Common myeloid progenitor, CD34-positive (primary cell): ENCODE measurements around the gene CD79B.

ENCODE experiments used
- CTCF ChIA-PET: fragments of 350-600 bp; sonication (Branson Sonifier 250); formaldehyde crosslinking; loops from one replicate; lab custom pipeline; 2021; ENCODE audit warnings: antibody characterized with exemption; lab: Charles Lee
- POLR2A ChIA-PET: fragments of 350-600 bp; sonication (Branson Sonifier 250); formaldehyde crosslinking; loops from one replicate; lab custom pipeline; 2021; ENCODE audit warnings: antibody characterized with exemption; lab: Charles Lee
- DNase-seq, 3 donors: peaks; one replicate each; pipeline versions ENCODE4 v3.0.0 to v3.0.0-alpha.2; 2013
- H3K27ac ChIP-seq, 2 experiments: 1 replicate in 1 of 2; 2 replicates in 1 of 2; pipeline ENCODE4 v1.7.0; 2013; ENCODE audit warnings: inconsistent platforms in 2 of 2, low read length in 2 of 2, mild to moderate bottlenecking in 2 of 2, low read depth in 1 of 2, moderate library complexity in 1 of 2; ENCODE audit not compliant: severe bottlenecking in 2 of 2, insufficient read depth in 1 of 2, poor library complexity in 1 of 2
- H3K27me3 ChIP-seq, 5 experiments: replicated peaks in 2 of 5; 1 replicate in 3 of 5; 2 replicates in 2 of 5; pipeline versions ENCODE4 v1.6.1 to v1.7.0; 2013; ENCODE audit warnings: low read length in 4 of 5, mild to moderate bottlenecking in 2 of 5, moderate library complexity in 2 of 5, inconsistent platforms in 1 of 5; ENCODE audit not compliant: insufficient read depth in 5 of 5, control insufficient read depth in 4 of 5
- H3K36me3 ChIP-seq, 4 experiments: 1 replicate in 2 of 4; 2 replicates in 2 of 4; pipeline versions ENCODE4 v1.6.1 to v1.7.0; 2013; ENCODE audit warnings: low read length in 3 of 4, control low read depth in 1 of 4, mild to moderate bottlenecking in 1 of 4; ENCODE audit not compliant: control insufficient read depth in 4 of 4, insufficient read depth in 4 of 4
- H3K4me1 ChIP-seq, 4 experiments: 1 replicate in 3 of 4; 2 replicates in 1 of 4; pipeline versions ENCODE4 v1.6.1 to v1.7.1; 2013; ENCODE audit warnings: low read length in 3 of 4, mild to moderate bottlenecking in 3 of 4, control low read depth in 1 of 4, inconsistent platforms in 1 of 4, moderate library complexity in 1 of 4; ENCODE audit not compliant: control insufficient read depth in 4 of 4, insufficient read depth in 4 of 4; ENCODE audit errors: control extremely low read depth in 1 of 4
- H3K4me3 ChIP-seq, 7 experiments: 1 replicate in 4 of 7; 2 replicates in 3 of 7; pipeline versions ENCODE4 v1.5.1 to v1.7.0; 2013; ENCODE audit warnings: mild to moderate bottlenecking in 7 of 7, low read length in 6 of 7, moderate library complexity in 6 of 7, inconsistent platforms in 2 of 7, low read depth in 2 of 7, control low read depth in 1 of 7; ENCODE audit not compliant: insufficient read depth in 4 of 7, control insufficient read depth in 1 of 7; ENCODE audit errors: extremely low read depth in 1 of 7
- H3K9me3 ChIP-seq, 5 experiments: 1 replicate in 4 of 5; 2 replicates in 1 of 5; pipeline versions ENCODE4 v1.6.1 to v1.7.1; 2013; ENCODE audit warnings: low read length in 4 of 5, mild to moderate bottlenecking in 2 of 5, inconsistent platforms in 1 of 5, low read depth in 1 of 5, moderate library complexity in 1 of 5; ENCODE audit not compliant: control insufficient read depth in 4 of 5, insufficient read depth in 2 of 5; ENCODE audit errors: control extremely low read depth in 1 of 5
- WGBS: methylation state at CpG from one replicate; pipeline ENCODE4 v1.1.5; 2013; ENCODE audit not compliant: insufficient coverage; 5-methylcytosine and 5-hydroxymethylcytosine counted together

Gene CD79B

GRCh38 chr17:63947711-63948330 lies 15.7 kb upstream of the CD79B start:
- 66% methylated on average over 18 of the region's 18 CpGs for WGBS
- Histone ChIP-seq H3K27me3 (no peaks in the 10 kb centered on the region), H3K27ac (no peak overlapping the region), H3K36me3 (no peaks in the 10 kb centered on the region), H3K9me3 (no peaks in the 10 kb centered on the region), H3K4me3 (no peak overlapping the region), H3K4me1 (peaks cover 0 to 42% (median 27%) of the 10 kb centered on the region in 4 experiments)
- POLR2A ChIA-PET: no interaction called here
- CTCF ChIA-PET: interaction anchor here (1.4 to 3.1 kb wide), 14 partner anchors 9 to 81 kb away, joined by 3 to 37 read pairs (median 14); partner anchors contain the start of genes CD79B and GH1
- peak in 2 of 3 donors; percentile 39 to 45 for DNase-seq

GRCh38 chr17:63946440-63947363 lies 14.6 kb upstream of the CD79B start:
- peaks cover 0 to 37% (median 23%) of the 10 kb centered on the region in 4 experiments for H3K4me1 ChIP-seq
- no peaks in the 10 kb centered on the region for H3K36me3 ChIP-seq
- WGBS: 34% methylated on average over 12 of the region's 20 CpGs
- ChIA-PET POLR2A (interaction anchor here (0.6 to 1.5 kb wide), 4 partner anchors 30 to 199 kb away, joined by 3 to 4 read pairs (median 3); no protein-coding TSS in a partner anchor), CTCF (interaction anchor here (0.8 to 3.1 kb wide), 27 partner anchors 8 to 175 kb away, joined by 3 to 37 read pairs (median 8); partner anchors contain the start of genes CD79B and GH1)
- no peaks in the 10 kb centered on the region for H3K9me3 ChIP-seq
- peak; percentile 44 to 68 (median 63) for DNase-seq
- no peaks in the 10 kb centered on the region for H3K27me3 ChIP-seq
- peak overlapping the region in 2 of 7 experiments; percentile 6 to 53 for H3K4me3 ChIP-seq
- no peak overlapping the region for H3K27ac ChIP-seq

- peak overlapping the region in 1 of 7 experiments; percentile 6 for H3K4me3 ChIP-seq
- no peaks in the 10 kb centered on the region for H3K9me3 ChIP-seq
- ChIA-PET POLR2A (interaction anchor here (0.6 to 1.5 kb wide), 4 partner anchors 30 to 200 kb away, joined by 3 to 4 read pairs (median 3); no protein-coding TSS in a partner anchor), CTCF (interaction anchor here (0.8 to 3.1 kb wide), 27 partner anchors 8 to 176 kb away, joined by 3 to 37 read pairs (median 8); partner anchors contain the start of genes CD79B and GH1)
- no peaks in the 10 kb centered on the region for H3K36me3 ChIP-seq
- WGBS: 35% methylated on average over 5 of the region's 6 CpGs
- H3K27me3 ChIP-seq: no peaks in the 10 kb centered on the region
- H3K4me1 ChIP-seq: peaks cover 0 to 37% (median 23%) of the 10 kb centered on the region in 4 experiments
- peak in 2 of 3 donors; percentile 18 to 30 for DNase-seq
- H3K27ac ChIP-seq: no peak overlapping the region
Measured at GRCh38 chr17:63945784-63946439, 13.8 kb upstream of the CD79B start.

GRCh38 chr17:63944736-63945499 lies 12.8 kb upstream of the CD79B start:
- Histone ChIP-seq H3K27ac (no peak overlapping the region), H3K9me3 (no peaks in the 10 kb centered on the region), H3K36me3 (no peaks in the 10 kb centered on the region), H3K27me3 (no peaks in the 10 kb centered on the region), H3K4me1 (peaks cover 0 to 30% (median 21%) of the 10 kb centered on the region in 4 experiments), H3K4me3 (no peak overlapping the region)
- ChIA-PET POLR2A (interaction anchor here (1.5 kb wide), 1 partner anchor 31 kb away, joined by 3 read pairs; no protein-coding TSS in a partner anchor), CTCF (interaction anchor here (1.5 to 3.1 kb wide), 9 partner anchors 7 to 84 kb away, joined by 4 to 37 read pairs (median 18); partner anchors contain the start of genes CD79B and GH1)
- 94% methylated on average over 18 of the region's 24 CpGs for WGBS
- DNase-seq: no peak

DNA sequence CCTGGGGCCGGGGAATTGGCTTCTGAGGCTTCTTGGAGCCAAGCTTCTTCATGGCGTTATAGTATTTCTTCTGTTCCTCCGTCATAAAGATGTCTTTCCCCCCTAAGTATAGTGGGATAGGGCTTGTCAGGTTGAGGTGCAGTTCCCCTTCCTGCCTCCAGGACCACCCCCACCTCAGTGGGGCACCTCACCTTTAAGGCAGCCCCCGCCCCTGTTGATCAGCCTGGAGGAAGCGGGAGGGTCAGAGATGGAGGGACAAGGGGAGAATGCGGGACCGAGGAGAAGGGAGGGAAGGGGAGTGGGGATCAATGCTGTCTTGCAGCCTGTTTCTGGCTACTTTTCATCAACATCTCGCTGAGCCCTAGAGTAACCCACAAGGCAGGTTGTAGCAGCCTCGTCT lies 11.6 kb upstream of the CD79B start:
- Histone ChIP-seq H3K4me1 (peaks cover 0 to 39% (median 27%) of the 10 kb centered on the region in 4 experiments), H3K4me3 (no peak overlapping the region), H3K9me3 (no peaks in the 10 kb centered on the region), H3K36me3 (no peaks in the 10 kb centered on the region), H3K27me3 (no peaks in the 10 kb centered on the region), H3K27ac (no peak overlapping the region)
- POLR2A ChIA-PET: no interaction called here
- CTCF ChIA-PET: interaction anchor here (3.2 to 3.3 kb wide), 2 partner anchors 12 to 24 kb away, joined by 11 to 12 read pairs; partner anchors contain the start of genes CD79B and GH1
- 86% methylated on average over 5 of the region's 9 CpGs for WGBS
- DNase-seq: no peak
